ENCODE results near the gene FSTL4.

FSTL4 gene

DNA sequence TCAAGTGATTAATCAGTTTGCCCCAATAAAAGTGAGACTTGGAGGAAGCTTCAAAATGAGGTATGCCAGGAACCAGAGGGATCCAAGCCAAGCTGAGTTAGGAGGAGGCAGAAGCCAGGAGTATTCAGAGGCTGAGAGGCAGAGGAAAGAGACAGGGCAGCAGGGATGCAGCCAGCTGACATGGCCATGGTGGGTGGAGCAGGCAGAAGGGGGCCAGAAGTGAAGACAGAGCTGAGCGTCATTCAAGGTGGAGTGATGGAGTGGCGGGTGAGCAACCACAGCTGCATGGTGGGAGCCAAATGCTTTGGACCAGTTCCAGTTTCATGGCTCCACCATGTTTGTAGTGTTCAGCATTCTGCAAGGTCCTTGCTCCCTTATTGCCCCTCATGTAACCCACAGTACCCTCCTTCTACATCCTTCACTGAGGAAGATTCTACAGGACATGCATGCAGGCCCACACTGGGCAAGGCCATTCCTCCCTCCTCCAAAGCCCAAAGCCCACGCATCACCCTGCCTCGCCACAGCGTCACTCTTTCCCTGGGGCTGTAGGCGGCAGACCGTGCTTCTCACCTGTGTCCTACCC lies 100.6 kb downstream of the FSTL4 start:
- DNase-seq: no peak

DNA sequence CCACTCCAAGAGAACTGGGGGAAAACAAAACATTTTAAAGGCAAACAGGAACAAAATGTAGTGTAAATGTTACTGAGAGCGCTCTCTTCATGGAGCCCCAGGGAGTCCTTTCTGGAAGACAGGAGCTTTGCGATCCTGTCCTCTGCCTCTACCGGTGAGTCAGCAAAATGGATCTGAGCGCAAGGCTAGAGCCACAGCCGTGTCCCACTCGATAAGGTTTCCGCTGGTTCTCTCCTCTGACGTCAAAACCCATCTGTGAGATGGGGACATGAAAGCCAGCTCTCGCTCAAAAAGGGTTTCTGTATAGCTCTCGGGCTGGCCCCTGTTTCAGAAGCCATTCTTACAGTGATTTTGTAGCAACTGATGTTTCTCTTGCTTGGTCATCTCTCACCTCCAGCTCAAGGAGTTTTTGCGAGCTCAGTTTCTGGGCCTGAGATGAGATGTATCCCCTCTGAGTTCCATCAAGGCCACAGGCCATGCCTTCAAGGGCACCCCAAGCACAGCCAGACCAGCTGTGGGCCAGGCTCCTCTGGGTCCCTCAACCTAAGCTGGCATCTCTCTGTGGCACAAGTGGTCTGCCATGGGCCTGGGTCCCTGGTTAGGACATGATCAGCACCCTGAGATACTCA lies 101.6 kb downstream of the FSTL4 start:
- DNase-seq: no peak

DNA sequence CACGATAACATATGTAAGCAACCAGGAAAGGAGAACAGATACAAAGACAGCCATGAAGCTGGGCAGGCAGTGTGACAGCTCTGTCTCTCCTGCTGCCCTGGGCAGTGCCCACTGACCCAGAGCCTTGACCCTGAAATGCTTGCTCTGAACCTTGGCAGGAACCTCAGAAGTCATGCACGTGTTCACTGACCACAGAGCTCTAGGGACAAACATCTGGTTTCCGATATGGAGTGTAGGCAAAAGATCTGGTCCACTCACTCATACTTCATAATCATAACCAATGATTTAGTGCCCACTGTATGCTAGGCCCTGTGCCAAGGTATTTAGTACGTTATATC lies 102.6 kb downstream of the FSTL4 start:
- no peak for DNase-seq

DNA sequence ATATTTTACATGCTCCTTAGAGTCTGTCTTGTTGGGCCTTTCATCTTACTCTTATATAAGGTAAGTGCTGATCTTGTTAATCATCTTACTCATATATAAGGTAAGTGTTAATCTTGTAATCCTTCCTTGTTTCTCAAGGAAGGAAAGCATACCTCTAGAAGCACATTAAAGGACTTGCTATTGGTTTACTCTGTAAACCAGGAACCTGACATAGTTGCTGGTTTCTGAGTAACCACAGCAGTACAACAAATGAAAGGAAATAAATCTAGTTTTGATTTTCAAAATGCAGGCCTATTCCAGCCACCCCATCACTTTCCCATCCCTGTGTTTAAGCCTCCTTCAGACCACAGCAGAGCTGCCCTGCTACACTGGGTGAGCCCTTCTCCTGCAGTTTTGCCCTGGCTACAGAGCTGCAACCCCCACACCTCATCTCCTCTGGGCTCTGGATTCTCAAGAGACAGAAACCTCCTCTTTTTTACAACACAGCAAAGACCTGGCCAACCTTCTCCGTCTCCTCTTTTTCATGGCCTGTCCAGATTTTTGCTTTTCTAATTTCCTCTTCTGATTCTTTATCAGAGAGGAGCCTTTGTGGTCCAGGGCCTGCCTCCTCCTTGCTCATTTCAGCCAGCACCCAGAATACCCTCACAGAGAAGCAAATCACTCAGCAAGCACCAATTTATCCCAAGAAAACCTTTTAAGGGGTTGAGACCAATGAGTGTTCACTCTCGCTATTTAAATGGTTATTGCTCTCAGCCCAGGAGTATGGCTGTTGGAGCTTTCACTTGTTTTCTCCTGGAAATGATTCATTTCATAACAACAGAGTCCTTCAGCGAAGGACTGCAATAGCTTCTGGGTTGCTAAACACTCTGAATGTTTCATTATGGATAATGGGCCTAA lies 103.2 kb downstream of the FSTL4 start:
- no peak for DNase-seq

DNA sequence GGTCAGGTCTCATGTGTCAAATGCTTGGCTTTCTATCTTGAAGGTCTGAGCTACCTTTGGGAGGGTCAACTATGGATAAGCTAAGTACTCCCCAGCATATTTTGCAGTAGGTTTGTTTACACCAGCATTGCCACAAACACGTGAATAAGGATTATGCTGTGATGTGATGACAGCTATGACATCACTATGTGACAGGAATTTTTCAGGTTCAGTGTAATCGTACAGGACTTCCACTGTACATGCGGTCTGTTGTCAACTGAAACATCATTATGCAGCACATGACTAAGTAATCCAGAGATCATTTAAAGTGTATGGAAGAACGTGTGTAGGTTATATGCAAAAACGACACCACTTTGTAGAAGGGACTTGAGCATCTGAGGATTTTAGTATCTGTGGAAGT lies 104.0 kb downstream of the FSTL4 start:
- no peak for DNase-seq

DNA sequence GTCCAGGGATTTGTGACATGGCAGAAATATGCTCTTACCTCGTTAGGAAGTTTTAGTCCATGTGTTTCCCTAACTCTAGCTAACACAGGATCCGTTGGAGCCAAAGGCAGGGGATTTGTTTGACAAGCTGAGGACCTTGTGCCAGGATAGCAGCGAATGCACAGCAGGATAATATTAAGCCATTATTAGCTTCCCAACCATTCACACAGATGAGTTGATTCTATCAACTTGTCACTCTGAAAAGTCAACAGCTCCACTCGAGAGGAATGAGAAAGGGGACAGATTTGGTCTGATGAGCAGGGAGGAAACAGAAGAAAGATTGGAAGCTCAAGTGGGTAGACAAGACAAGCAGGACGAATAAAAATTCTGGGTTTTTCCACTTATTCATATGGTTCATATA lies 106.2 kb downstream of the FSTL4 start:
- DNase-seq: no peak

DNA sequence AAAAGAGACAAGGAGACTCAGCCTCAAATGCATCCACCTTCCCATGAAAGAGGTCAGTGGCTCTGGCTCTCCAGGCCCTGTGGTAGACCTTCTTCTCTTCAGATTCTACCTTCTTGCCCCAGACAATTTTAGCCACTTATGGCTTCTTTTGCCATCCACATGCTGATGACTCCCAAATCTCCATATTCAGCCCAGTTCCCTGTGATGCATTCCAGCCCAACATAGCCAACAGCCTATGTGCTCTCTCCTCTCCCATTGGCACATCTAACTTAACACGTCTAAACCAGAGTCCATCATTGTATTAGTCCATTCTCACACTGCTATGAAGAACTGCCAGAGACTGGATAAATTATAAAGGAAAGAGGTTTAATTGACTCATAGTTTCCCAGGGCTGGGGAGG lies 108.8 kb downstream of the FSTL4 start:
- DNase-seq: no peak

DNA sequence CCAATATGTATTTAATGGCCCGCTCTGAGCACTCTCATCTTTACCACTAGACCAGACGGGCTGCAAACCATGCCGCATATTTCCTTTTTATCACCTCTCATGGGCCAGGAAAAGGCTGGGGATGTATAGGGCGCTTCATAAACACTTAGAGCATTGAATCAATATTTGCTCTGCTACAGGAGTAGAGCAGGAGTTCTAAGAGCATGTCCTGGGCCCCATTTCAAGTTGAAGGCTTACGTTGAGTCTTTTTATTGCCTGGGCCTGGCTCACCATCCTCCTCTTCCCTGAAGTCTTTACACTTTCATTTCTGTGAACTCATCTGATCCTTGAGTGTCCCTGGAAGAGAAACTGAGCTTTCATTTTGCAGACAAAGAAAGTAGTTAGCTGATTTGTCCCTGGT lies 112.4 kb downstream of the FSTL4 start:
- DNase-seq: no peak

DNA sequence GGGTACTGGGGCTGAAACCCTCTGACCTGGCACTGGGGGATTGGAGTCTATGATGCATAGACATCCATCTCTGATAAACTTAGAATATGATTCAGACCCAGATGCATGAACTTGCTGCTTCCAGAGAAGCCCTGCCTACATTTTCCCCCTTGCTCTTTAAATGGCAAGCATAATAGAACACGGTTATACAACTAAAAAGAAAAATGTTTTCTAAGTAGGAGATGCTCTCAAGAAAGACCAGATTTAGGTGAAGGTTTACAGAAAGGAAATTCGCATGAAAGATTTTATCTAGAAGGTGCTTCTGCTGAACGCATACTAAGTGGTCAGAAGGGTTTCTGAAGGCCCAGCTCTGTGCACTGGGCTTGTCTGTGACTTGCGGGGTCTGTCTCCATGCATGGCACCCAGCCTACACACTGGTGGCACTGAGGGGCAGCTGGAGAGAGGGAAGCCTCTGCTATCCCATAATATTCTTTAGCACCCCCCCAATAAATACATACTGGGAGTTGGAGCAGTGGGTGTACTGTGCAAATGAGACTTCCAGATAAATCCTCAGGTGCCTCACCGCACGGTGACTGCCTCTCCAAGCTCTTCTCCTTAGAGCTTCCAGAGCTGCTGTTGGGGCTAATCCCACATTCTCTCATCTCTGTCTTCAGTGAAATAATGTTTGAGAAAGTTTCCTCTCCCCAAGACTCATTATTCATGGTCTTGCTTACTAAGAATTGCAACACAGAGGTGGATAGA lies 114.6 kb downstream of the FSTL4 start:
- DNase-seq: no peak

DNA sequence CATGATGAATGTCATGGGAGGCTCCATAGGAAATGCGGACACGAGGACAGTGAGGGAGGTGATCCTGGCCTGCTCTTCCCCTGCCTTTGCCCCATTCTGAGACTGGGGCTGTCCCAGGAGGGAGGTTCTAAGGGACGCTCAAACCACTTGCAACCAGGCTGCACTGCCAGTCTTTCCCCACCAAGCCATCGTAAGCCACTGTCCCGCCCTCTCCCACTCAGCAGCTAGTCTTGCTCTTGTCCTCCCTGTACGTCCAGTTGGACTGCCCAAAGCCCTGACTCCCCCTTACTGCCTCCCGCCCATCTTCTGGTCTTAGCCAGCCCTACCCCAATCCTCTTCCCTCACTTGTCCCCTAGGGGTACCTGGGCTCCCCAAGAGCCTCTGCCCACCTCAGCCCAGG lies 115.7 kb downstream of the FSTL4 start:
- no peak for DNase-seq

DNA sequence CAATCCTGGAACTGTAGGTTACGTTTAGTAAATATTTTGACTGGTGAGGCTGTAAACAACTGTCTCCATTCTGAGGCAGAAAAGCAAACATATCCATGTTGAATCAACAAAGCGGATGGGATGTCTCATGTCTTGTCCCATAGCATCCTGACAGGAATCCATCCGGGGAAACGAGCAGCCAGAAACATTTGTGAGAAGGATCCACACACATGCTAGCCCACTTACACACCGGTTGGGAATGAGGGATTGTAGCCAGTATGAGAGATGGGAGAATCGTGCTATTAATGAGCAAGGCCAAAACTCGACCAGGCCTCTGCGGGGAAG lies 117.5 kb downstream of the FSTL4 start:
- DNase-seq: no peak

DNA sequence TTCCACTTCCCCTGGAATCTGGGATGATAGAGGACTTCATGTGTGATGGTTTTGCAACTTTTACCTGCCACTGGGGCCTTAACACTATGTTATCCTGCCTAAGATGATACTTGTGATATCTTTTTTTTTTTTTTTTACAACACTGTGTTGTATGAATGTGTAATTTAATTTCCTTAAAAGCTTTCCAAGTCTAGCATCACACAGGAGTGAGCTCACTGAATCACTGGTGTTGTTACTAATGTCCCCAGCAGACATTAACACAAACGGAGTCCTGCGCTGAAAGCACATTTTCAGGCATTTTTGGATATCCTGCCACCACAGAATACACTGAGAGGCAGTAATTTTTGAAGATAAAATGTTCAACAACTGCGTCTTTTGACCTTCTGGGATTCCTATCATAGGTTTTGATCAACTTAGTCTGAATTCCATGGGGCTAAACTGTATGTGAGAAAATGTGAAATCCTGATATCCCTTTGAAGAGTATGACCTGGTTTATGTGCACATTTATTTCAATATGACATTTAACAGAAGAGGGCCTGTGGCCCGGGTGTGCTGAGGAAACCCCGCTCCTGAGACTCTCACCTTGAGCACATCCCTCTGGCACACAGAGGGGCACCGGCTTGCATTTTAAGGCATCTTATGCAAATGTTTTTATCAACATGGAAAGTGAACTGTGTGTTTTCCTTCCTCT lies 118.0 kb downstream of the FSTL4 start:
- no peak for DNase-seq

DNA sequence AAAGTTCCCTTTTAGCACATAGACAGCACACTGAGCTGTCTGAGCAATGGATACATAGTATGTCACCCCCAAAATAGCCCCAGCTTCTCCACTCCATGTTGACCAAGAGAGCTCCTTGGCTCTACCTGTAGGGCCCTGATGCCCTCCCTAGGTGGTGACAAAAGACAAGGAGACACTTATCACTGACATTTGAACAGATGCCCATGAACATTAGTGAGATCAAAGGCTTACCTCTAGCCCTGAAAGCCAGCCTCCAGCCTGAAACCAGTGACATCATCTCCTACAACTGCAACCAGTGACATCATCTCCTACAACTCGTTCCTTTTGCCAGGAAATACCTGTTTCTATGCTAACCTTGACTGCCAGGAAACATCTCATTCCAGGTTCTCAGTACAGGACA lies 122.7 kb downstream of the FSTL4 start:
- no peak for DNase-seq

DNA sequence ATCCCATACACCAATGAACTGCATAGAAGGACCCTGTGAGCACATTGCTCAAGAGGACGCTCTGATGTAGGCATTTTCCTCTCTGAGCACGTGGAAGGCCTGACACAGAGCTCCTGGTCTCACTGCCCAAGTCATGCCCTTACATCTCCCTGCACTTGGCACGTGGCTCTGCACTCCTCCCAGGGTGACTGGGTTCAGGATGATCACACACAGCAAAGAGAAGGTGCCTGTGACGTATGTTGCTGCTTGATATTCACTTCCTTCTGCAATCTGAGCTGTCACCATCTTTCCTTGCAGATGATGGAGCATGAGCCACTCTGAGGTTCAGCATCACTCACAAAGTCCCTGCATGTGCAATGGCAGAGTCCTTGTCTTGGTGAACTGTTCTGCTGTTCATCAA lies 125.2 kb downstream of the FSTL4 start:
- DNase-seq: no peak

DNA sequence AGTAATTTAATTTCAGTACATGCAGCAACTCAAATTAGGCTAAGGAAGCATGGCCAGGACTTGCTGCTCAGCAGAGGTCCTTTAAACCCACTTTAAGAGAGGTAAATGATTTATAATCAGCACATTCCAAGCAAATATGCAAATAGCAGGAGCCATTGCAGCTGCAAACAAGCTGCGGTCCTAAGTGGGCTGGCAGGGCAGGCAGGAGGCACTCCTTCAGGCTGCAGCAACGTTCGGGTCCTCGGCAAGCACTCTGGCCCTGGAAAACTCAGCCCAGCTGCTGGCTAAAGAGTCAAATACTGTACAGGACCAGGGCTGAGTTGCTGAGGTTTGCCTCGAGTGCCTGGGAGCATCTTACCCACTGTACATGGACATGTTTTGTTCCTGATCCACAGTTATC lies 126.9 kb downstream of the FSTL4 start:
- DNase-seq: no peak

DNA sequence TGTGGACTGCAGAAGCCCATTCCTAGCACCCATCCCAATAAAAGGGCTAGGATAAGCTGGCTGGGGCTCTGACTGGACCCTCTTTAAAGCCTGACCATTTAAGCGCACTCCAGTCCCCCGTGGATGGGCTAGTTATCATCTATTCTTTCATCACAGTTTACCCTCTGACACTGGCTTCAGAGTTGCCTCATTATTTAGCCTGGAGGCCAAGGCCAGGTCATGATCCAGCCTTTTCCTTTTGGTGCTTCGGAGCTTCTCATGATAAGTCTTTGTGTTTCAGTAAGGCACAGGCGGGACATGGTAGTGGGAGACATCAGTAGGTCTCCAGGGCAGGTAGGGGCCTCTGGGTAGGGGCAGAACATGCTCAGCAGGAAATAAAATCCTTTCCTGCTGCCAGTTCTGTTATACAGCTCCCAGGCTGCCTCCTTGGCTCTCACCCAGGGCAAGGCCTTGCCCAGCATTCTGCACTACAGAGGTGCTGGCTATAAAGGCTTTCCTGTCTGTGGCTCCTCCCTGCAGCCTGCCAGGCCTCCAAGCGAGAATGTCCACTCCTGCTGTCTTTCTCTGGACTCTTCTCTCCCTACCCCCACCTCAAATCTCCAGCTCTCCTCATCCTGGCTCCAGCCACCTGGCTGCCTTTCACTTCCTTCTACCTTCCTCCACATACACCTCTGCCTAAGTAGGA lies 128.8 kb downstream of the FSTL4 start:
- no peak for DNase-seq

DNA sequence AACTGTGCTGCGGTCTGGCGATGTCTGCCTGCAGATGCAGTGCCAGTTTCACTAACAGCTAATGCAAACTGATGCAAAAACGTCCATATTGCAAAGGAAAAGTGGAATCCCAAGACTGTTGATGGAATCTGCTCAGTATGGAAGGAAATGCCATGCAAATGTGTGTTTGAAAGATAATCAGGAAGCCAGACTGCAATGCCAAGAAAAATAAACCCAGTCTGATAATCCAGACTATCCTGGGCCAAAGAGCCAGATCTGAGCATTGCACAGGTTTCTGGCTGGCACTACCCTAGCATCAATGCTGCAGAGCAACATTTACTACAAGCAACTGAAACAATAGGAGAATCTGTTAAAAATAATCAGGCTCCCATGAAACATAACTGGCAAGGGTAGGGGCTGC lies 130.3 kb downstream of the FSTL4 start:
- no peak for DNase-seq

DNA sequence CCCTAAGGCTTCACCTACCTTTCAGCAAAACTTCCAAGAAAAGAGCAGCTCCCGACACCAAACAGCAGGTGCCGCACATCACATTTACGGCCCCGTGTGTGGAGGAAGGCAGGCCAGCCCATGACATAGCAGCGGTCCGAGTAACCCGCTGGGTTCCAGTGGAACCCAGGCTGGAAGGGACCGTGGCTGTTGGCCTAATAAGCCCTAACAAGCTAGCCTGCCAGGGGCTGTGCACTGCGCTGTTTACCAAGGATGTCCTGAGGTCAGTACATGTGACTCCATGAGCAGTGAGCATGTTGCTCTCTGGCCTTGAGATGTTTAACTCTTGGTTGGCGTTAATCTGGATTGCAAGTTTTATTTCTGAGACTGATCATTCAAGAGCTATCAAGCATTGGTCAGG lies 131.5 kb downstream of the FSTL4 start:
- DNase-seq: no peak

DNA sequence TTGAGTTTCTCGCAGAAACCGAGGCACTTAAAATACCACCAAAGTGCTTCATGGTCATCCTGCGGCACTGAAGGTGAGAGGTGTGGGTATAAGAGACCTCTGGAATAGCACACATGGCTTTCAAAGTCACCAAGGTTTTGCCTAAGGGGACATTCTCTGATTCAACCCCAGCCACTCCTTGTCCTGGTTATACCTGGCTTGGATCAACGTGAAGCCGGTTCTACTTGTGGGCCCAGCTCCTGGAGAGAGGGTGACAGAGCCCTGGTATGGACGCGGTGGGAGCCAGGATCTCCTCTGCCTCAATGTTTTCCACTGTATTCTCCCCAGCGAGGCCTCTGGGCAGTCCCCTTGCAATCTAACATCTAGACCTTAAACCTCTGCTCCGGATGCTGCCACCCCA lies 132.0 kb downstream of the FSTL4 start:
- DNase-seq: no peak

DNA sequence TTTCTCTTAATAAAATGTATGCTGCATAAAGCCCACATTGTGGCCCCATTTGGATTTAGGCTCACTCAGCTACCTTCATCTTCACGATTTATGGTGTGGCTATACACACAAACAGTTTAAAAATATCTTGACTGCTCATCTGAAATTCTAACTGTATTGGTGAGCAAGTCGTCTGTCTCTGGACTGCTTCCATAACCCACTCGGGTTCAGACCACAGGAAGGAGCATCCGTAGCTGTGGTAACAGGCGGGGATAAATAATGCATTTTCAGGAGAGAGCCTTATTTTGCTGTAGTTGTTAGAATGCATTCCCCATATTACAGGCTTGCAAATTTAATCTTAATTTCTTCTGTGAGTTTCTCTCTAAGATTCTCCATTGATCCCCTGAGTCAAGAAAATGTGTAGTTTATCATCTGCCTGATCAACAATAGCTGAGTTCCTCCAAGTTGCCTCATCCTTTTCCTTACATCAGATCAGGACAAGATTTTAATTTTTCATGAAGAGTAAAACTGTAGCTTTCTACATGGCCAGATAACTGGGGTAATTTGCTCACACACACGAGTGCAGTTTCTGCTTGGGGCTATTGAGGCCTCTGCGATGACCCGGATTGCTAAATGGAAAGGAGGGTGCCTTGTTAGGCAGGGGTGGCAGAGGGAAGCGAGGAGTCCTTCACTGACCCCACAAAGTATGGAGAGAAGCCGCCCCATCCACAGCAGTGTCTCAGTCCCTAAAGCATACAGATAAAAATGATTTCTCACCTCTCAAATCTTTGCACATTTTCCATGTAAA lies 133.9 kb downstream of the FSTL4 start:
- no peak for DNase-seq

DNA sequence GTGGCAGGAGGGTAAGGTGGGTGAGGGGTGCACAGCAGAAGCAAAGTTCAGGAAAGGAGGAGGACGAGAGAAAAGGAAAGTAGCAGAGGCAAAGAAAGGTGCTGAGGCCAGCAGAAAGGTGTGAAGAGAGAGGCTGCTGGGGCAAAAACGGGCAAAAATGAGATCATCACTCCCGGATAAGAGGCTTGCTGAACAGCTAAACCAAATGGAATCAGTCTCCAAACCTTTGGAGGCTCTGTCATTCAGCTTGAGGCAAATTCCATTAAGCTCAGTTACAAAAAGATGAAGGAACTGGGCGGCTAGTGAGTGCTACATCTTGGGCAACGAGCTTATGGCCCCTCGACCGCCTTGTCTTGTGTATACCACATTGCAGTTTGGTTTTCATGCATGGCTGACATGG lies 136.4 kb downstream of the FSTL4 start:
- no peak for DNase-seq

Measured in NCI-H1436 (cell line).